Gastrocnemius medialis (tissue), 4 donors: ENCODE data around the gene CPNE5. TPM values are rescaled to one million over a fixed set of nuclear protein-coding genes. Genes with fewer than 3 reads are reported as not detected.

Experiments
- ATAC-seq, 2 donors: fragments of 150-250 bp; one replicate each; pipeline ENCODE4 v1.9.1; 2016
- DNase-seq, 2 donors: peaks; one replicate each; pipeline ENCODE4 v3.0.0-alpha.2; 2019
- H3K27ac ChIP-seq, 4 donors: fragments of 200-600 bp; sonication (generic); 1 replicate in 1 of 4; 2 replicates in 3 of 4; pipeline ENCODE4 v1.5.1; 2016 to 2018; ENCODE audit warnings: mild to moderate bottlenecking in 2 of 4, moderate library complexity in 1 of 4
- H3K27me3 ChIP-seq, 3 donors: fragments of 200-600 bp; sonication (generic) in 2 of 3; 1 replicate in 1 of 3; 2 replicates in 2 of 3; pipeline versions ENCODE4 v1.5.1 to v1.6.0; 2016 to 2019; ENCODE audit warnings: mild to moderate bottlenecking in 1 of 3, moderate library complexity in 1 of 3
- H3K36me3 ChIP-seq, 2 donors: fragments of 200-600 bp; sonication (generic) in 1 of 2; one replicate each; pipeline ENCODE4 v1.5.1; 2017 to 2018
- H3K4me1 ChIP-seq, 2 donors: fragments of 200-600 bp; sonication (generic) in 1 of 2; one replicate each; pipeline ENCODE4 v1.5.1; 2016 to 2017; ENCODE audit warnings: mild to moderate bottlenecking in 2 of 2
- H3K4me3 ChIP-seq, 4 donors: fragments of 200-600 bp; sonication (generic) in 3 of 4; 1 replicate in 1 of 4; 2 replicates in 3 of 4; pipeline ENCODE4 v1.5.1; 2016 to 2019; ENCODE audit warnings: mild to moderate bottlenecking in 2 of 4
- H3K9me3 ChIP-seq, 3 donors: fragments of 200-600 bp; sonication (generic) in 2 of 3; 1 replicate in 1 of 3; 2 replicates in 2 of 3; pipeline ENCODE4 v1.5.1; 2016 to 2019
- POLR2A ChIP-seq, 2 donors: fragments of 450-650 bp; IDR thresholded peaks; one replicate each; pipeline ENCODE4 v1.6.1; 2017; ENCODE audit warnings: antibody characterized with exemption in 2 of 2, mild to moderate bottlenecking in 2 of 2, moderate library complexity in 2 of 2
- in situ Hi-C, 4 donors: fragments of 200-750 bp; cut with MboI; loops; one replicate each; pipeline versions ENCODE4 v1.15.0 to v1.8.0; 2017; ENCODE audit warnings: low sequenced_read_pairs in 4 of 4
- intact Hi-C: fragments of 100-400 bp; cut with DNase I; formaldehyde crosslinking; loops from one replicate; pipeline ENCODE4 v1.15.1; 2023; ENCODE audit warnings: low total_unique reads
- total RNA-seq, 4 donors: library from RNA; depleted of rRNA; stranded (reverse); fragments of >200 nt; gene quantifications; one replicate each; pipeline versions ENCODE4 v1.1.0 to v1.2.3, GENCODE V29; 2016
- TF ChIP-seq, protein P1 (sequence below), 5 experiments: fragments of 450-650 bp in 3 of 5; fragments of 200-600 bp in 2 of 5; sonication (generic) in 2 of 5; IDR thresholded peaks in 4 of 5; conservative IDR thresholded peaks in 1 of 5; 1 replicate in 4 of 5; 2 replicates in 1 of 5; pipeline ENCODE4 v1.5.1; 2016 to 2019; ENCODE audit warnings: antibody characterized with exemption in 5 of 5, mild to moderate bottlenecking in 3 of 5, moderate library complexity in 3 of 5

The CPNE5 gene
- total RNA-seq, 4 donors from 2014 or later: 0.11 TPM; not detected in 3

DNA sequence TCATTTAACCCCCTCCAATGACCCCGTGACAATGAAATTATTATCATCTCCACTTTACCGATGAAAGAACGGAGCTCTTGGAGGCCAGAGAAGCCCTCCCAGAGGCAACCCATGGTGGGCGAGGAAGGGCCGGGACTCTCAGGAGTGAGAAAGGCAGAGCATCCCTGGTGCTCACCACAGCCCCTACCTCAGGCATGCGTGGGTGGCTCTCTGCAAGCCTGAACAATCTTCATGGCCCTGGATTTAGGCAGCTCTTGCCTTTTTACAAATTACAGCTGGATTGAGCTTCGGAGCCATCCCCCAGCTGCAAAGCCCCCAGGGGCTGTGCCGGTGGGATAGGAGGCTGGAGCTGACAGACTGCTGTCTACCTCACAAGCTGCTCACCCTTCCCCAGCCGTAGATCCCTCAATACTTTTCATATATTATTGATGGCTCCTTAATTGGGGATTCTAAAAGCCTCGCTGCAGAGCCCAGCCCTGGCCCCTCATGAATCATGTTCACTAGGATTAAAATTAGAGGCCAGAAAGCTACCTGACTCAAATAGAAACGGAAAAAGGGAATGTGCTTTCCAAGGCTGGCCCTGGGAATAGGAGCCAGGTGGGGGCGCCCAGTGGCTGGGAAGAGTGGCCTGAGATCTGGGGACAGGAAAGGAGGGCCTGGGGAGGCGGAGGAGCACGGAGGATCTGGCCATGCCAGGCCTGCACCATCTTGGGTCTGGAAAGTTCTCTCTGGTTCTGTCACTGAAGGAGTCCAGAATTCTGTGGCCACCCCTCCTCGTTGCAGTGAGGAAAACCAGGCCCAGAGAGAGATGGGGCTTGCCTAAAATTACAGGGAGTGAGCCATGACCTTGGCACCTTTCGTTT, 29.1 kb downstream of the CPNE5 start:
- Histone ChIP-seq H3K4me3 (no peak overlapping the region), H3K4me1 (no peaks in the 10 kb centered on the region), H3K36me3 (no peaks in the 10 kb centered on the region), H3K27me3 (no peaks in the 10 kb centered on the region), H3K9me3 (no peaks in the 10 kb centered on the region), H3K27ac (no peak overlapping the region)
- in situ Hi-C loops: no loop called here
- no peak for ATAC-seq
- DNase-seq: no peak
- TF ChIP-seq, protein P1, sequence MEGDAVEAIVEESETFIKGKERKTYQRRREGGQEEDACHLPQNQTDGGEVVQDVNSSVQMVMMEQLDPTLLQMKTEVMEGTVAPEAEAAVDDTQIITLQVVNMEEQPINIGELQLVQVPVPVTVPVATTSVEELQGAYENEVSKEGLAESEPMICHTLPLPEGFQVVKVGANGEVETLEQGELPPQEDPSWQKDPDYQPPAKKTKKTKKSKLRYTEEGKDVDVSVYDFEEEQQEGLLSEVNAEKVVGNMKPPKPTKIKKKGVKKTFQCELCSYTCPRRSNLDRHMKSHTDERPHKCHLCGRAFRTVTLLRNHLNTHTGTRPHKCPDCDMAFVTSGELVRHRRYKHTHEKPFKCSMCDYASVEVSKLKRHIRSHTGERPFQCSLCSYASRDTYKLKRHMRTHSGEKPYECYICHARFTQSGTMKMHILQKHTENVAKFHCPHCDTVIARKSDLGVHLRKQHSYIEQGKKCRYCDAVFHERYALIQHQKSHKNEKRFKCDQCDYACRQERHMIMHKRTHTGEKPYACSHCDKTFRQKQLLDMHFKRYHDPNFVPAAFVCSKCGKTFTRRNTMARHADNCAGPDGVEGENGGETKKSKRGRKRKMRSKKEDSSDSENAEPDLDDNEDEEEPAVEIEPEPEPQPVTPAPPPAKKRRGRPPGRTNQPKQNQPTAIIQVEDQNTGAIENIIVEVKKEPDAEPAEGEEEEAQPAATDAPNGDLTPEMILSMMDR (IDR thresholded peaks at IDR 0.05 in 4 of 5, conservative IDR thresholded peaks at IDR 0.05 in 1 of 5): no peak
- no peak for TF ChIP-seq POLR2A (IDR thresholded peaks at IDR 0.05)
- intact Hi-C loops: loop anchor here (2.0 kb wide), 1 partner anchor 41 kb away; no protein-coding TSS in a partner anchor

DNA sequence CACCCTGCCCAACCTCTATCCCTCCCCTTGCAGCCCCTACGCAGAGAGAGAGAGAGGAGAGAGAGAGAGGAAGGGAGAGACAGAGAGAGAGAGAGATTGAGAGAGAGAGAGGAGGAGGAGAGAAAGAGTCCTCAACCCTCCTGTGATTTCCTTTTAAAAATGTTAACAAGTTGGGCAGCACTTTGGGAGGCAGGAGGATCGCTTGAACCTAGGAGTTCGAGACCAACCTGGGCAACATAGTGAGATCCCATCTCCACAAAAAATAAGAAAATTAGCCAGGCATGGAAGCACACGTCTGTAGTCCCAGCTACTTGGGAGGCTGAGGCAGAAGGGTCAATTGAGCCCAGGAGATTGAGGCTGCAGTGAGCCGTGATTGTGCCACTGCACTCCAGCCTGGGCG, 30.1 kb downstream of the CPNE5 start:
- DNase-seq (no peak), ATAC-seq (no peak)
- Histone ChIP-seq H3K4me1 (no peaks in the 10 kb centered on the region), H3K36me3 (no peaks in the 10 kb centered on the region), H3K27me3 (no peaks in the 10 kb centered on the region), H3K9me3 (no peaks in the 10 kb centered on the region), H3K27ac (no peak overlapping the region), H3K4me3 (no peak overlapping the region)
- in situ Hi-C loops: no loop called here
- intact Hi-C loops: no loop called here
- TF ChIP-seq, protein P1 (IDR thresholded peaks at IDR 0.05 in 4 of 5, conservative IDR thresholded peaks at IDR 0.05 in 1 of 5): no peak
- no peak for TF ChIP-seq POLR2A (IDR thresholded peaks at IDR 0.05)

DNA sequence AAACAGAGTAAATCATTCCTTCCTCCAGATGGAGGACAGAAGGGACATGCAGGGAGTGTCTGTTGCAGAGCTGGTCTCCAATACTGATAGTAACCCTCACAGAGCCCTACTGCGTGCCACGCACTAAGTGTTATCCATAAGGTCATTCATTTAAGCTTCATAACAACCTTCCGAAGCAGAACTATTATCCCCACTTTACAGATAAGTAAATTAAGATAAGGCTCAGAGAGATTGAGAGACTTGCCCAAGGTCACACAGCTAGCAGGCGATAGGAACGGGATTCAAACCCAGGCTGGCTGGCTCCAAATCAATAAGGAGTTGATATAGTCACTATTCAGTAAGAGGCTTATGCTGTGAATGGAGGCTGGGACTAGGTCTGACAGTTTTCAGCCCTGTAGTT, 30.6 kb downstream of the CPNE5 start:
- ATAC-seq (no peak), DNase-seq (no peak)
- no peak overlapping the region for H3K4me3 ChIP-seq
- in situ Hi-C loops (no loop called here), intact Hi-C loops (no loop called here)
- no peak overlapping the region for H3K27ac ChIP-seq
- H3K36me3 ChIP-seq: no peaks in the 10 kb centered on the region
- no peak for TF ChIP-seq POLR2A (IDR thresholded peaks at IDR 0.05)
- TF ChIP-seq, protein P1 (IDR thresholded peaks at IDR 0.05 in 4 of 5, conservative IDR thresholded peaks at IDR 0.05 in 1 of 5): no peak
- no peaks in the 10 kb centered on the region for H3K4me1 ChIP-seq
- H3K27me3 ChIP-seq: no peaks in the 10 kb centered on the region
- no peaks in the 10 kb centered on the region for H3K9me3 ChIP-seq

DNA sequence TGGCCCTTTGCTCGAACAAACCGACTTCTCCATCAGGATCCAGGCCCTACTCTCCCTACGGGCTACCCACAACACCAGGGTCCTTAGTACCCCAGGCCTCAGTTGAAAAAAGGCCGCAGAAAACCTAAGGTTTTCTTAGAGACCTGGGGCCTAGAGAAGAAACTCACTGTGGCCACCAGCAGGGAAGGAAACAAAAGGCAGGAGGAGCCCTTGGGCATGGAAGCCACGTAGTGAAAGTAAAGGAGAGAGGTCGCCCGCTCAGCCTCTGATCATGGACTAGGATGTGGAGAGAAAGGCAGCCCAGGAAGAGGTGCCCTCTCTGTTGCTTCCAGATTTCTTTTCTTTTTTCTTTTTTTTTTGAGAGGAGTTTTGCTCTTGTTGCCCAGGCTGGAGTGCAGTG, 31.5 kb downstream of the CPNE5 start:
- TF ChIP-seq POLR2A (IDR thresholded peaks at IDR 0.05): no peak
- TF ChIP-seq, protein P1 (IDR thresholded peaks at IDR 0.05 in 4 of 5, conservative IDR thresholded peaks at IDR 0.05 in 1 of 5): no peak
- Histone ChIP-seq H3K27ac (no peak overlapping the region), H3K4me1 (no peaks in the 10 kb centered on the region), H3K27me3 (no peaks in the 10 kb centered on the region), H3K36me3 (no peaks in the 10 kb centered on the region), H3K9me3 (no peaks in the 10 kb centered on the region), H3K4me3 (no peak overlapping the region)
- no peak for DNase-seq
- in situ Hi-C loops: no loop called here
- intact Hi-C loops: no loop called here
- ATAC-seq: no peak
